Hindlimb muscle (tissue), 1 donor: ENCODE measurements around the gene TMEM134. TPM values are rescaled to one million over a fixed set of nuclear protein-coding genes. Genes with fewer than 3 reads are reported as not detected.

ENCODE experiments used
- DNase-seq: peaks from one replicate; pipeline ENCODE4 v3.0.0-alpha.2; 2013
- polyA plus RNA-seq: library from polyadenylated mRNA; unstranded; fragments of 120-200 nt; gene quantifications from one replicate; pipeline ENCODE4 v1.2.1, GENCODE V29; 2013; ENCODE audit not compliant: insufficient read length

TMEM134 gene
- polyA plus RNA-seq, 1 donor, result 61.4 TPM

DNA sequence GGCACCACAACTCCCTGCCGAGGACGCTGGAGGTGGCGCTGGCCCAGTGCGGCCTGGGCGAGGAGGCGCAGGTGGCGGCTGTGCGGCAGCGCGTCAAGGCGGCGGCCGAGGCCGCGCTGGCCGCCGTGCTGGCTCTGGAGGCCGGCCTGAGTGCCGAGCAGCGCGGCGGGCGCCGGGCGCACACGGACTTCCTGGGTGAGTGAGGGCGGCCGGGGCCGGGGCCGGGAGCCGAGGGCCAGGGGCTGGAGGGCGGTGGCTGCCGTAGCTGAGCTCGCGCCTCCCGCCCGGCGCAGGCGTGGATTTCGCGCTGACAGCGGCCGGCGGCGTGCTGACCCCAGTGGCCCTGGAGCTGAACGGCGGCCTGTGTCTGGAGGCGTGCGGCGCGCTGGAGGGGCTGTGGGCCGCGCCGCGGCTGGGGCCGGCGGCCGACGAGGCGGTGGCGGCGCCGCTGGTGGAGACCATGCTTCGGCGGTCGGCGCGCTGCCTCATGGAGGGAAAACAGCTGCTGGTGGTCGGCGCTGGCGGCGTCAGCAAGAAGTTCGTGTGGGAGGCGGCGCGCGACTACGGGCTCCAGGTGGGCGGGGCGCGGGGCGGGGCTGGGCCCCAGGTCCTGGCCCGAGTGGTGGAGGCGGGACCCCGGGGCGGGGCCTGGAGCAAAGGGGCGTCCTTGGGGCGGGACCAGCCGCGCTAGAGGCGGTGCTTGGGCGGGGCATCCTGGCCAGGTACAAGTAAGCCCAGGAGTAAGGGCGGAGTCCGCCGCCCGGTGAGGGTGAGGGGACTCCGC lies 48.2 kb downstream of the TMEM134 start:
- peak; percentile 91 for DNase-seq

DNA sequence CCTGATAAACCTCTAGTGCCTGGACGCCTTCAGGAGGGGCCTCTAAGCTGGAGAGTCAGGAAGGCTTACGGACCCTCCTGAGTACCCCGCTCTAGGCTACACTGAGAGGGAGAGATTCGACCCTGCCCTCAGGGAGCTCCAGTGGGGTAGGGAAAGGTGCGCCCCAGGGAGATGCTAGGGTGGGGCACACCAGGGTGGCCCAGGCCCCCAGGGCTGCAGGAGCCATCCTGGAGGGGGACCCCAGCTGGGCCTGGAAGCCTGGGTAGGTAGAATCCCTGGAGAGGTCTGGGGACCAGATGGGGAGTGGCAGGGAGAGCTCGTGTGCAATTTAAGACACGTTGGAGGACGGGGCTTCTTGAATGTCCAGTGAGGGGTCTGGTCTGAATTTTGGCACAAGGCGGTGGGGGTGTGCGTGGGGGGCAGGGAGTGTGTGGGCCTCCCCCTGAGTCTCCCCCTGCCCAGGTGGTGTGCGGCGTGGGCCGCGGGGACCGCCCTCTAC lies 48.9 kb downstream of the TMEM134 start:
- no peak for DNase-seq

DNA sequence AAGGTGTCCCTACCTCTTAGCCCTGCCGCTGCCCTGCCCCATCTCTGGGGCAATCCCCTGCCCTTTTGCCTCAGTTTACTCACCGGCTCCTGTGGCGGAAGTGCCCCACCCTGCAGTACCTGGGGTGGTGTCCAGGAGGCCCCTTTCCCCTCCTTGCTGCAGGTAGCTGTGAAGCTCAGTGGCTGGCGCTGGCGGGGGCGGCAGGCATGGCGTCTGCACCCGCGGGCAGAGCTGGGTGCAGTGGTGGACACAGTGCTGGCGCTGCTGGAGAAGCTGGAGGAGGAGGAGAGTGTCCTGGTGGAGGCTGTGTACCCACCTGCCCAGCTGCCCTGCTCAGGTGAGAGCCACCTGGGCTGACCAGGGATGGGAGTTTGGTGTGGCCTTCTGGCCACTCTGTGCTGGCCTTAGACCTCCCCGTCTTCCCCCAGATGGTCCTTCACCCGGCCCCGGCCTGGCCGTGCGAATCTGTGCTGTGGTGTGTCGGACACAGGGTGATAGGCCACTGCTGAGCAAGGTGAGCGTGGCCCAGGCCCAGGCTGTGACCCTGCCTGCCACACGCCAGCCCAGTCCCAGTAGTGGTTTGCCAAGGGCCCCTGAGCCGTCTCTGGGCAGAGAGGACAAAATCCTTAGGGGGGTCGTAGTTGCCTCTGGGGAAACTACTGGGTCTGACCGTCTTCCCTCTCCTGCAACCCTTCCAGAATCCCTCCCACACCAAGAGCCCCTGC lies 49.6 kb downstream of the TMEM134 start:
- no peak for DNase-seq

DNA sequence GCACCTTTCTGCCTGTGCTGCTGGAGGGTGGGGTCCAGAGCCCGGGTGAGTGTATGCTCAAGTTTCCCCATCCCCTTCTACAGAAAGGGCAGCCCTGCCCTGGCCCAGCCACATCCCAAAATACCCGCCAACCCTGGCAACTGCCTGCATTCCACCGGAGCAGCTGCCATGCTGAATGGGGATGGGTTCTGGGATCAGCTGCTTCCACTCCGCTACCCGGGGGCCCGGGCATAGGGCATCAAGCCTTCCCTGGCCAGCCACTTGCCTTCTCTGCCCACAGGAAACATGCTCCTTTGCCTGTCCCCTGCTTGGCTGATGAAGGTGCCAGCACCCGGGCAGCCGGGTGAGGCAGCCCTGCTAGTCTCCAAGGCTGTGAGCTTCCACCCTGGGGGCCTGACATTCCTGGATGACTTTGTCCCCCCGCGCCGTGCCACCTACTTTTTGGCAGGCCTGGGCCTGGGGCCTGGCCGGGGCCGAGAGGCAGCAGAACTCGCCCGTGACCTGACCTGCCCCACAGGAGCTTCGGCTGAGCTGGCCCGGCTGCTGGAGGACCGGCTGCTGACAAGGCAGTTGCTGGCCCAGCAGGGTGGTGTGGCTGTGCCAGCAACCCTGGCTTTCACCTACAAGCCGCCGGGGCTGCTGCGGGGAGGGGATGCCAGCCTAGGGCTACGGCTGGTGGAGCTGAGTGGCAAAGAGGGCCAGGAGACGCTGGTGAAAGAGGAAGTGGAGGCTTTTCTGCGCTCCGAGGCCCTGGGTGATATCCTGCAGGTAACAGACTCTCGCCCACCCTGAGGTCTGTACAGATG lies 50.4 kb downstream of the TMEM134 start:
- DNase-seq, result no peak

DNA sequence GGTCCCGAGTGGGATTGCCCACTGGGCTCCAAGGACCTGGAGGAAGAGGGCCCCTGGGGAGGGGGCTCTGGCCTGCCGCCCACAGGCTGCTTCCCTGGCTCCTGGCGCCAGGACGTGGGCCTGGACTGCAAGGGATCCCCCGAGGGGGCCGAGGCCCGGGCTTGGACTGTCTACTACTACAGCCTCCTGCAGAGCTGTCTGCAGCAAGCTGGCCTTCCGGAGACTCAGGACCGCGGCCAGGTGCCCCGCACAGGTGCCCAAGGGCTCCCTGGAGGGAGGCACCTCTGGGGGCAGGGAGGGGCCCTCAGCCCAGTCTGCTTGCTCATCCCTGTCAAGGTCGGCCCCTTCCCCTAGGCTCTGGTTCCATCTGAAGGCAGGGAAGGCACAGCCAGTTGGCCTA lies 51.6 kb downstream of the TMEM134 start:
- DNase-seq, result no peak

DNA sequence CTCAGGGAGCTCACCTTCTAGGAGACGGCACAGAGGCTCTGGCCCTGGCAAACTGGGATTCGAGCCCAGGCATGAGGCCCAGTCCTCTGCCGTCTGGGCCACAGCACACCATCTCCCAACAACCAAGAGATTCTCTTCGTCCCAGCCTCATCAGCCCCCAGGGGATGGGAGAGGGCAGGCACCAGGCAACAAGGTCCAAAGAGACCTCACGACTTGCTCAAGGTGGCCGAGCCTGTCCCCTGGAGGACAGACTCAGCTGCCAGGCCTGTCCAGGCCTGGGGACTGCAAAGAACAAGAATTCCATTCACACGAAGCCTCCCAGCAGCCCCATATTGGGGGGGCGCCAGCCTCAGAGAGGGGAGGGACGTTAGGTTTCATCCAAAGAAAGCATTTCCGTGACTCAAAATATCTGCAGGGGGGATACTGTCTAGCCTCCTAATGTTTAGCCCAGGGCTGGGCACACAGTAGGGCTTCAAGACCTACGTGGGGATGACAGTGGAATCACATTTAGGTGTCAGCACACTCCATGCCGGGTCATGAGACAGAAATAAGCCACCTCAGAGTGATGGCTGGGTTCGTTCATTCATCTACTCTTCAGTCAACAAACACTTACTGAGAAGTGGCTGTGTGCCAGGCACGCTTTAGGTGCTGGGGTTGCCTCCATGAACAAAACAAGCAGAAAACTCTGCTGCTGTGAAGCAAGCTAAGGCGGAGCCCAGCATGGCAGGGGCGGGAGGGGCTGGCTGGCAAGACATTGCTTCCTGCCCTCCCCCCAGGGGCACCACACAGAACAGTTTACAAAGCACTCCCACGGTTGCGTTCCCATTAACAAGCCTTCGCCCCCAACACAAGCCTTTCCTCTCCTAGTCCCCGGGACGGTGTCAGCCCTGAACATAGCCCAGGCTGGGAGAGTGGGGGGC lies 52.4 kb downstream of the TMEM134 start:
- DNase-seq, result no peak

DNA sequence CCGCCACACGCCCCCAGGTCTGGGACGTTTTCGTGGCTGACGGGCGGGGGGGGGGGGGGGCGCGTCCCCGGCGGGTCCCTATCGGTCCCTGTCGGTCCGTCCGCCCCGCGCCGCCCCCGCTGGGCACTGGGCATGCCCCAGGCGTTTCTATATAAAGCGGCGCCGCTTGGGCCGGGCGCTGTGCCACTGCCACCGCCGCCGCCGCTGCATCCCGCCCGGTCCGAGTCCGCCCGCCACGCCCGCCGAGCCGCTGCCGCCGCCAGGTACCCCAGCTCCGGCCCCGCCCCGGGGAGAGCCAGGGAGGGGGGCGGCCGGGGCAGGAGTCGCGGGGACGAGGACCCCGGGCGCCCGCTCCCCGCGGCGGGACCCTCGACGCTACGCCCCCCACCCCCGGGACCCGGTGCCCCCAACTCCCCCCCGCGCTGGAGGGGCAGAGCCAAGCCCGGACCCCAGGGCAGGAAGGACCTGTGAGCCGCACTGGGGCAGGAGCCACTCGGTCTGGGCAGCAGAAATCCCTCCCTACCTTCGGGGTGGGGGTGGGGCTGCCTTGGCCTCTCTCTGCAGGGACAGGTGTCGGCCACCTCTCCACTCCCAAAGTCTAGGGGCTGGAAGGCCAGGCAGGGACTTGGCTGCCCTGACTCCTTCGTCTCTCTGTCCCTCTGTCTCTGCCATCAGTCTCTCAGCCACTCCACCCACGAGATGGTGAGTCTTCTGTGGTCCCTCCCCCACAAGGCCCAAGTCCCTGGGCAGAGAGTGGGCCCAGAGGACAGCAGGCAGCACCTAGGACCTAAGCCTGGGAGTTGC lies 53.3 kb downstream of the TMEM134 start, which contains the start of gene CARNS1:
TSS of gene CARNS1 (plus strand) at position 178 of the 804 bp plus-strand sequence. CDS start at position 700, 522 bp downstream.
- DNase-seq, result no peak

DNA sequence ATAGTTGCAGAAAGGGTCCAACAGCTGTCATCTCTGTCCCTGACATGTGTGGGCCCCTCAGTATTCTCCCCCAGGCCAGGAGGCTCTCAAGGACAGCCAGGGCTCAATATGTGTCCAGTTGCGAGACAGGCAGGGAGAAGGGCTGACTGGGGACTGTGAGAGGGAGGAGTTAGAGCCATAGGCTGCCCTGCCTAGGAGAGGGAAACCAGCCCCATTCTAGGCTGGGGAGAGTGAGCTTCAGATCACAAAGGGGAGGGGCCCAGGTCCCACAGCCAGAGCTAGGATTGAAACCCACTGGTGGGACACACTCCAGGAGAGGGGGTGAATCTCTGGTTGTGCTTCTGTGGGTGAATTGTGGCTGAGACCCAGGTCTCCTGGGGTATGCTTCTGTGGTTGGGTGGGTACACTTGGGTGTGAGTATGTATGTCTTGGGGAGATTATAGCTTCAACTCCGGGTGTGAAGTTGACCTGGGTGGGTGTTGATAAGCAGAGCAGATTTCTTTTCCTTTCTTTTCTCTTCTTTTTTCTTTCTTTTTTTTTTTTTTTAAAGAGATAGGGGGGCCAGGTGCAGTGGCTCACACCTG lies 55.7 kb downstream of the TMEM134 start:
- no peak for DNase-seq

DNA sequence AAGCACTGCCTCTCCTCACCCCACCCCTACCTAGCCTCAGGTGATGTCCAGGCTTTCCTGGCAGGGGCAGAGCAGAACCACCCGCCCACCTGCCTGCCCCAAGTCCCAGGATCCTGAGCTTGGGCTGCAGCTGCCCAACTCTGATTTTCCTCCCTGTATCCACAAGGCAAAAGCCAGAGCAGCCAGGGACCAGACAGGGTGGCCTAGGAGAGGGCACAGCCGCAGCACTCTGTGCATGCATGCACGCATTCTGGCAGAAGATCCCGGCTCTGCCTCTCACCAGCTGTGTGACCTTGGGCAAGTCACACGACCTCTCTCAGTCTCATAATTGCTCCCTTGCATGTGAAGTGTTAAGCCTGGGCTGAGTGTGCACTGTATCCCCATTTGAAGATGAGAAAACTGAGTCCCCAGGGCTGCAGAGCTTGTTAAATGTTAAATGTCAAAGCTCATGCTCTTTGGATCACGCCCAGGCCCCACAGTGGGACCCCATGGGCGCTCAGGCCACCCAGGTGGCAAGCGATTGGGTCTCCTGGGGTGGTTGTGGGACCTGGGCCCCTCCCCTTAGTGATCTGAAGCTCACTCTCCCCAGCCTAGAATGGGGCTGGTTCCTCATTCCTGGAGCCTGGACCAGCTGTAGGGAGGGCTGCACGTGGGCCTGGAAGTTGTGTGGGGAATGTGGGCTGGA lies 56.4 kb downstream of the TMEM134 start:
- DNase-seq, result no peak

DNA sequence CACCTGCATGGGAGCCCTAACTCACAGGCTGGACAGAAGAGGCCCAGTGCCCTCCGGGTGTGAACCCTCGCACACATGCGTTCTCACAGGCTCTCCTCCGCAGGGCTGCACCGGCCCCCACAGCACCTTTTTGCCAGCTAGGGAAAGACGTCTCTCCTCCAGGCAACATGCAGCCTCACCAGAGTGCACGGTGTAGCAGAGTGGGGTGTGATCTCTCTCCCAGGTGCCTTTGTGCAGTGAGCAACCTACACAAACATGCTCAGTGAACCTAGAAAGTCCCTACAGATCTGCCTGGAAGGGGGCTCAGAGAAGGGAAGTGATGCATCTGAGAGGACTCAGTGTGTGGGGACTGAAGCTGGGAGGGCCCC lies 57.3 kb downstream of the TMEM134 start:
- DNase-seq, result no peak

Other genes with a start within 250 kb of the TMEM134 start
- gene GRK2, start 202.8 kb downstream of the TMEM134 start, polyA plus RNA-seq, result 61.1 TPM
- gene ANKRD13D, start 179.9 kb downstream of the TMEM134 start, polyA plus RNA-seq, result 34.4 TPM
- gene SSH3, start 165.7 kb downstream of the TMEM134 start, polyA plus RNA-seq, result 20.5 TPM
- 33.3 TPM for gene POLD4, start 115.7 kb downstream of the TMEM134 start, polyA plus RNA-seq
- gene CLCF1, start 95.7 kb downstream of the TMEM134 start, polyA plus RNA-seq, result 3.6 TPM
- gene RAD9A, start 77.3 kb downstream of the TMEM134 start, polyA plus RNA-seq, result 10.5 TPM
- gene PPP1CA, start 67.4 kb downstream of the TMEM134 start, polyA plus RNA-seq, result 146 TPM
- 5.4 TPM for gene TBC1D10C, start 65.2 kb downstream of the TMEM134 start, polyA plus RNA-seq
- gene CARNS1, start 53.6 kb downstream of the TMEM134 start, polyA plus RNA-seq, result 87.1 TPM
- 30.3 TPM for gene RPS6KB2, start 40.8 kb downstream of the TMEM134 start, polyA plus RNA-seq
- 0.67 TPM for gene PTPRCAP, start 31.6 kb downstream of the TMEM134 start, polyA plus RNA-seq
- 30.0 TPM for gene CORO1B, start 25.8 kb downstream of the TMEM134 start, polyA plus RNA-seq
- gene GPR152, start 16.5 kb downstream of the TMEM134 start, polyA plus RNA-seq, result not detected
- 2.5 TPM for gene CABP4, start 13.9 kb downstream of the TMEM134 start, polyA plus RNA-seq
- gene AIP, start 13.8 kb upstream of the TMEM134 start, polyA plus RNA-seq, result 48.1 TPM
- 7.4 TPM for gene PITPNM1, start 36.1 kb upstream of the TMEM134 start, polyA plus RNA-seq
- gene CDK2AP2, start 38.9 kb upstream of the TMEM134 start, polyA plus RNA-seq, result 23.6 TPM
- gene CABP2, start 54.2 kb upstream of the TMEM134 start, polyA plus RNA-seq, result not detected
- 215 TPM for gene GSTP1, start 114.6 kb upstream of the TMEM134 start, polyA plus RNA-seq
- 155 TPM for gene NDUFV1, start 137.7 kb upstream of the TMEM134 start, polyA plus RNA-seq
- 3.7 TPM for gene NUDT8, start 160.7 kb upstream of the TMEM134 start, polyA plus RNA-seq
- gene TBX10, start 170.5 kb upstream of the TMEM134 start, polyA plus RNA-seq, result not detected
- gene ACY3, start 181.5 kb upstream of the TMEM134 start, polyA plus RNA-seq, result not detected
- gene ALDH3B2, start 205.4 kb upstream of the TMEM134 start, polyA plus RNA-seq, result 0.90 TPM